MM.1S (cell line): ENCODE data around the gene ZBTB38.

Experiments used
- EZH2 ChIP-seq: fragments of 300-600 bp; sonication (generic); optimal IDR thresholded peaks from 2 replicates; pipeline ENCODE3; 2017; ENCODE audit warnings: low read depth, mild to moderate bottlenecking, antibody characterized with exemption, low read length, mixed read lengths
- TF ChIP-seq, protein P1 (sequence below): fragments of 300-600 bp; sonication (generic); IDR thresholded peaks from 2 replicates; pipeline ENCODE4 v1.5.1; 2016; ENCODE audit warnings: antibody characterized with exemption, low read length, mixed read lengths

- no peak for TF ChIP-seq EZH2
- TF ChIP-seq, protein P1, sequence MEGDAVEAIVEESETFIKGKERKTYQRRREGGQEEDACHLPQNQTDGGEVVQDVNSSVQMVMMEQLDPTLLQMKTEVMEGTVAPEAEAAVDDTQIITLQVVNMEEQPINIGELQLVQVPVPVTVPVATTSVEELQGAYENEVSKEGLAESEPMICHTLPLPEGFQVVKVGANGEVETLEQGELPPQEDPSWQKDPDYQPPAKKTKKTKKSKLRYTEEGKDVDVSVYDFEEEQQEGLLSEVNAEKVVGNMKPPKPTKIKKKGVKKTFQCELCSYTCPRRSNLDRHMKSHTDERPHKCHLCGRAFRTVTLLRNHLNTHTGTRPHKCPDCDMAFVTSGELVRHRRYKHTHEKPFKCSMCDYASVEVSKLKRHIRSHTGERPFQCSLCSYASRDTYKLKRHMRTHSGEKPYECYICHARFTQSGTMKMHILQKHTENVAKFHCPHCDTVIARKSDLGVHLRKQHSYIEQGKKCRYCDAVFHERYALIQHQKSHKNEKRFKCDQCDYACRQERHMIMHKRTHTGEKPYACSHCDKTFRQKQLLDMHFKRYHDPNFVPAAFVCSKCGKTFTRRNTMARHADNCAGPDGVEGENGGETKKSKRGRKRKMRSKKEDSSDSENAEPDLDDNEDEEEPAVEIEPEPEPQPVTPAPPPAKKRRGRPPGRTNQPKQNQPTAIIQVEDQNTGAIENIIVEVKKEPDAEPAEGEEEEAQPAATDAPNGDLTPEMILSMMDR, result no peak
These were observed 21.4 kb downstream of the ZBTB38 start for GRCh38 chr3:141389703-141390102.
